ENCODE data around the gene HACE1.
"Not testable (repeated sequence)": the region's sequence is repeated elsewhere in the genome, so short reads cannot be mapped to it uniquely, and the experiment has no call there.

The HACE1 gene

DNA sequence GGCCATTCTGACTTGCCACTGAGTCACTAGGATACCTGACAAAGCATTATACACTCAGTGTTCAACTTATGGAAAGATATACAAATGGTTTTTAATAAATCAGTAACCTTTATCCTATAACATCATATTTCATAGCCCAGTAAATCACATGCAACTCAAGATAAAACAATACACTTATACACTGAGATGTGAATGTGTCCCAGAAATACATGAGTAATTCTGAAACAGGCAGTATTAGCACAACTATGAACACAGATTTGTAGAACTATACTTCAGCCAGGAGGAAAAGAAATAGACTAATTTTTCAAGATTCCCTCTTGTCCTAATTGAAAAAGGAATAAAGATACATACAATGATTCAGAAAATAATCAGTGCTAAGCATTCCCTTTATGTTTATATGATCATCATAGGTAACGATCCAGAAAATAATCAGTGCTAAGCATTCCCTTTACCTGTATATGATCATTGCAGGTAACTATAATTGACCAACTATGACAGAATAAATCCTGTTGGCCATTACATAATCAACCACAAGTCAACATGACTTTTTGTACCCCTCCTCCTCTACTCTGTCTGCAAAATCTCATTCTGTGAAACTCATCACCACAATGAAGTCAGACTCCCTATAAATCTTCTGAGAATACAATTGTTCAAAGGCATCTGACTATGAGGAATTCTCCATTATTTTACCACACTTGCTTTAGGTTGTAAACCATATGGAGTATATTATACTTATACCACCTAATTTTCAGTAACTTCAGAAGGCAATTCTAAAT is 30.3 kb downstream of the HACE1 start:
- DNase-seq, result no peak

DNA sequence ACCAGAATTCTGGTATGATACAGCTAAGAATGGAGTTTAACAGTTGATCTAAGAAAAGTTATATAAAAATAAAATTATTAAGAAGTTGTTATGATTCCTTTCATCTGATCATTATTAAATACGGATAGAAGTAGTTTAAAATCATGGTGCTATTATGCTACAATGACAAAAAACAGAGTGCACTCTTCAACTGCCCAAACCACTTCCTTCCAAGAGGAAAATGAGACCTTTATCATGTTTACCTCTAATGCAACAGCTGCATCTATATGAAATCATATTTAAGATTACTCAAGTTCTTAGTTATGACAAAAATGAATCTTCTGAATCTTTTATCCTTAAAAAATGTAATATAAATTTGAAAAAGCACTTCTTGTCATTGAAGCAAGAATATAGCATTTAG is 31.2 kb downstream of the HACE1 start:
- no peak for DNase-seq

DNA sequence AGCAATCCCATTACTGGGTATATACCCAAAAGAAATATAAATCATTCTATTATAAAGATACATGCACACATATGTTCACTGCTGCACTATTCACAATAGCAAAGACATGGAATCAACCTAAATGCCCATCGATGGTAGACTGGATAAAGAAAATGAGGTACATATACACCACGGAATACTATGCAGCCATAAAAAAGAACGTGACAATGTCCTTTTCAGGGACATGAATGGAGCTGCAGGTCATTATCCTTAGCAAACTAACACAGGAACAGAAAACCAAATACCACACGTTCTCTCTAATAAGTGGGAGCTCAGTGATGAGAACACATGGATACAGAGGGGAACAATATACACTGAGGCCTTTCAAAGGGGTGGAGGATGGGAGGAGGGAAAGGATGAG is 38.9 kb downstream of the HACE1 start:
- not testable (repeated sequence) for DNase-seq

DNA sequence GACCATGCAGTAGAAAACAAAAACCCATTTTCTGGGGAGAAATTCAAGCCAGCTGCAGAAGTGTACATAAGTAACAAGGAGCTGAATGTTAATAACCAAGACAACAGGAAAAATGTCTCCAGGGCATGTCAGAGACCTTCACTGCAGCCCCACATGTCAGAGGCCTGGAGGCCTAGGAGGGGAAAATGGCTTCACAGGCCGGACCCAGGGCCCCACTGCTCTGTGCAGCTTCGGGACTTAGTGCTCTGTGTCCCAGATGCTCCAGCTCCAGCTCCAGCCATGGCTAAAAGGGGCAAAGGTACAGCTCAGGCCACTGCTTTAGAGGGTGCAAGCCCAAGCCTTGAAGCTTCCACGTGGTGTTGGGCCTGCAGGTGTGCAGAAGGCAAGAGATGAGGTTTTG is 43.6 kb downstream of the HACE1 start:
- DNase-seq, result no peak

DNA sequence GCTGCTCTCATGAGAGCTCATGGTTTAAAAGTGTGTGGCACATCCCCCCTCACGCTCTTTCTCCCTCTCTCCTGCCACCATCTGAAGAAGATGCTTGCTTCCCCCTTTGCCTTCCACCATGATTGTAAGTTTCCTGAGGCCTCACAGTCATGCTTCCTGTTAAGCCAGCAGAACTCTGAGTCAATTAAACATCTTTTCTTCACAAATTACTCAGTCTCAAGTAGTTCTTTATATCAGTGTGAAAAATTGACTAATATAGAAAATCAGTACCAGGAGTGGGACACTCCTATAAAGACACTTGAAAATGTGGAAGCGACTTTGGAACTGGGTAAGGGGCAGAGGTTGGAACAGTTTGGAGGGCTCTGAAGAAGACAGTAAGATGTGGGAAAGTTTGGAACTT is 45.0 kb downstream of the HACE1 start:
- DNase-seq, result no peak

DNA sequence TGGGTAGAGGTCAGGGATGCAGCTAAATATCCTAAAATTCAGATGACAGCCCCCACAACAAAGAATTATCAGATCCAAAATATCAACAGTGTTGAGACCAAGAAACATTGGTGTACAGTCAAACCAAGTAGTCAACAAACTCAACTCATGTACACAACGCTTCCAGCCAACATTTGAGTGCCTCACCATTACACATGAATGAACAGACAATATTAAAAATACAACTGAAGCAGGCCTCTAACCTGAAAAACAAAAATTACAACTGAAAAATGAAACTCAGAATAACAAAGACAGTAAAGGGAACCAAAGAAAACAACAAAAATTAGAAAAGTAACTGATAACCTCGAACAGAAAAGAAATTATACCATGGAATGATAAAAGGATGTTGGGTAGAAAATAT is 46.2 kb downstream of the HACE1 start:
- no peak for DNase-seq

DNA sequence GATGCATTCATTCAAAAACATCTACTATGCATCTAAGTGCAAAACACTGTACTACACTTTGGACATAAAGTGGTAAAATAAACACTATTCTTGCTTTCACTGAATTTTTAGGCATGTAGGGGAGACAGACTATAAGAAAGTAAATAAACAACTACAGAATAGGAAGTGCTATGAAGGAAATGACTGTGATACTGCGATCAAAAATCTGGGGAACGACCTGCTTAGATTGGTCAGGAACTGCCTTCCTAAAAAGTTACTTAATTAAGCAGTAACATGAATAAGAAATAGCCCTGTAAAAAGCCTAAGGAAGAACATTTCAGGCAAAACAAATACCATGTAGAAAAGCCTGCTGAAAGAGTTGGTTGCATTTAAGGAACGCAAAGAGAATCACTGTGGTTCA is 50.6 kb downstream of the HACE1 start:
- DNase-seq, result no peak

DNA sequence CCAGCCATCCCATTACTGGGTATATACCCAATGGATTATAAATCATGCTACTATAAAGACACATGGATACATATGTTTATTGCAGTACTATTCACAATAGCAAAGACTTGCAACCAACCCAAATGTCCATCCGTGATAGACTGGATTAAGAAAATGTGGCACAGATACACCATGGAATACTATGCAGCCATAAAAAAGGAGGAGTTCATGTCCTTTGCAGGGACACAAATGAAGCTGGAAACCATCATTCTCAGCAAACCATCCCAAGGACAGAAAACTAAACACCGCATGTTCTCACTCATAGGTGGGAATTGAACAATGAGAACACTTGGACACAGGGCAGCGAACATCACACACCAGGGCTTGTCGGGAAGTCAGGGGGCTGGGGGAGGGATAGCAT is 54.4 kb downstream of the HACE1 start:
- not testable (repeated sequence) for DNase-seq

DNA sequence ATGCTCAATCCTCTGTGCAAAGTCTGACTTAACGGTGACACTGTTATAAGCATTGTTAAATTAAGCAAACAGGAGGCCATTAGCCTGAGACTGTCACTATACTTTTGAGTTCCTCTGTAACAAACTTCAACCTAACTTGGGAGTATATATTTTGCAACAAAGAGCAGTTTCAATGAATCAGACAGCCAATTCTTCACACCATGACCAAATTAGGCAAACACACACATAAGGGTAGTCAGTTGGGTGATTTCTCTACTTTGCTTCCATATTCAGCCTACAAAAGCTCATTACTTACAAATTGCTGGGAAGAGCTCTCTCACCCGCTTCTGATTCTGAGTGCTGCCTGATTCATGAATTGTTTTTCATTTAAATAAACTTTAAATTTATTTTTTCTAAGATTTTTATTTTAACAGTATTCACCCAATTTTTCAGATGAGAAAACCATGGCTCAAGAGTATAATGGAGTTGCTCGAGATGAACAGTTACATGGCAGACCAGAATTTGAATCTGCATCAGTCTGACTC is 60.5 kb downstream of the HACE1 start:
- no peak for DNase-seq

DNA sequence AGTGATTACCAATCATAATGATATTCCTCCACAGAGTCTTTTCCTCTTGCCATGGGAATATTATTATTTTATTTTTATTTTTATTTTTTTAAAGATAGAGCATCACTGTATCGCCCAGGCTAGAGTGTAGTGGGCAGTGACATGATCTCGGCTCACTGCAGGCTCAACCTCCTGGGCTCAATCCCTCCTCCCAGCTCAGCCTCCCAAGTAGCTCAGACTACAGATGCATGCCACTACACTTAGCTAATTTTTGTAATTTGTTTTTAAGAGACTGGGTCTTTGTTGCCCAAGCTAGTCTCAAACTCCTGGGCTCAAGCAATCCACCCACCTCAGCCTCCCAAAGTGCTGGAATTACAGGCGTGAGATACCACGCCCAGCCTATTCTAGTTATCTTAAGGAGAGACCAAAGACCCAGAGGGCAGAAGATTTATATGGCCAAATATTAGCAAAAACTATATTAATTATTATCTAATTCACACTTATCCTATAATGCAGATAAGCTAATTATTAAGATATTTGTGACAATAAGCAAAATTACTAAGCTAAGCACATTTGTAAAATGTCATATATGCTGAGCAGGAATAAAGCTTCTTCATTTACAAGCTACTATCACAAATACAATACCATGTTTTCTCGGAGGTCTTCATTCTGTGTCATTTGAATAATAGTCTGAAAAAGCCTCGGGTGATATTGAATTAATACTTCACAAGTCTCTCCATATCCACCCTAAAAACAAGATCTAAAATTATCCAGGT is 63.5 kb downstream of the HACE1 start:
- no peak for DNase-seq

DNA sequence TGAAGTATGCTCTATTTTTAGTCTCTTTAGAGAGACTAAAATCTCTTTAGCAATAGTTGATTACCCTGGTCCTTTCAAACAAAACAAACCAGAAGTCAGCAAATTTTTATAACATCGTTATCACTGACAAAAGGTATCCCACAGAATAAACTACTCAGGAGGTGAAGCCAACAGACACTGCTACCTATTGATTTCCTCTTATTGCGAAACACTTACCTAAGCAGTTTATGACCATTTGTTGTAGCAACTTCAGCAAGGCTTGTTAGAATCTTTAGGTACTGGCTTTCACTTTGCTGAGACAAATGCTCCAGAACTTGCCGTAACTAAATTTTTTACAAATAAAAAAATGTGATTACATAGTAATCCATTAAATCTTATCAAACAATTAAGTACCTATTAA is 64.4 kb downstream of the HACE1 start:
- DNase-seq, result no peak

DNA sequence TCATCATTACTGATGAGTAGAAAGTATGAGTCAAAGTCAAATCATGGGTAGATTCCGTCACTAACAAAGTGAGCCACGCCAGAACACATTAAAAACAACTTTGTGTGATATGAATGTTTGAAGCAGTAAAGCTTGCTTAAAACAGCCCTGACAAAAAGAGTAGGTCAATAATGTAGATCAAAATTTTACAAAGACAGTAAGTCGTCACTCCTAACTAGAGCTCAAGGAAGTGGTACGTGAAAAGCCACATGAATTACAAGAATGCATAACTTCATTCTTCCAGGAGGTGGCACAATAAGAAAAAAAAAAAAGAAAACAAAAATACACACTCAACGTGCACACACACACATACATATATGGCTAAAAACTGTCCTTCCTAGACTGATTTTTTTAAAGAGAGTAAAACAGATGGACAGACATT is 69.9 kb downstream of the HACE1 start:
- no peak for DNase-seq

DNA sequence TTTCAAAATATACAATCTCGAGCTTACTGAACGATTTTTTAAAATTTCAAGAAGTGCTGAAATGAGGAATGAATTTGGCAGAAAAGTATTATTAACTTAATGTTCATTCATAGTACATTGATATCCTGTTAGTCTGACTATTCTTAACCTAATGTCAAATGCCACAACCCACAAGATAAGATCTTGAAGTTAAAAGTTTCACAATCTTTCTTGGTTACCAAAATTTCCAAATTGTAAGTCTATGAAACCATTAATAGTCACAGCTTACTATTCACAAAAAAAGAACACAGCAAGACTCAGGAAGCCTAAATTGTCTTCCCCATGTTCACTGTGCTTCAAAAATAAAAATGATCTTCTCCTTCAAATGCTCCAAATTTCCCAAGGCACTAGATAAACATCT is 71.3 kb downstream of the HACE1 start:
- DNase-seq, result no peak

DNA sequence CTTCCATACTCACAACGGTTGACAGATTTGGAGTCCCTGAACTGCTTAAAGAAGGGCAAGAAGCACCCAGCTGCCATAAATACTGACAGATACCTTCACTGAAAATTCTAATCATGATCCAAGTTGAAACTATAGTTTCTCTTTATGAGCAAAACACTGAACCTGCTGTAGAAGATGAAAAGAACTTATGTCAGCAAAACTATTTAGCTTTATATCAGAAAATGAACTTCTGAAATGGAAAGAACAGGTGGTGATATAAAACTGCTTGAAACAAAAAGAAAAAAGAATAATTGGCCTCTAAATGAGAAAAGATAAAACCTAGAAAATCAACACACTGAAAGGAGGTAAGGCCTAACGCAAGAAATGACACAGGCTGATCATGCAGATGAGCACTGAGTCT is 72.4 kb downstream of the HACE1 start:
- no peak for DNase-seq

DNA sequence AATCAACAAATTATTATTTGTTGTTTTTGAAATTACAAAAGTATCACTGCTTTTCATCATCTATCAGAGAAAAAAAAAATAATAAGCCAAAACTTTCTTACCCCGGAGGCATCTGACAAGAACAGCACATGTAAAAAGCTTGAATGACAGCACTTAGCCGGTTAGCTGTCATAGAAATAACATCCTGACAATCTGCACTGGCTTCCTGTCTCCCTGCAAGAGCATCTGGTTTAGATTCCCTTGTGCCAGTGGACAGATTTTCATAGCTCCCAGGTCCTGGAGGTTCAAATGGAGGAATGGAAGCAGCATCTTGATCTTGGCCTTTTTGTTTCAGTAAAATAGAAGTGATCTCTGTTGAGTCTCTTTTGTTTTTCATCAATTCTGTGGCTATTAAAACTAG is 74.8 kb downstream of the HACE1 start:
- no peak for DNase-seq

DNA sequence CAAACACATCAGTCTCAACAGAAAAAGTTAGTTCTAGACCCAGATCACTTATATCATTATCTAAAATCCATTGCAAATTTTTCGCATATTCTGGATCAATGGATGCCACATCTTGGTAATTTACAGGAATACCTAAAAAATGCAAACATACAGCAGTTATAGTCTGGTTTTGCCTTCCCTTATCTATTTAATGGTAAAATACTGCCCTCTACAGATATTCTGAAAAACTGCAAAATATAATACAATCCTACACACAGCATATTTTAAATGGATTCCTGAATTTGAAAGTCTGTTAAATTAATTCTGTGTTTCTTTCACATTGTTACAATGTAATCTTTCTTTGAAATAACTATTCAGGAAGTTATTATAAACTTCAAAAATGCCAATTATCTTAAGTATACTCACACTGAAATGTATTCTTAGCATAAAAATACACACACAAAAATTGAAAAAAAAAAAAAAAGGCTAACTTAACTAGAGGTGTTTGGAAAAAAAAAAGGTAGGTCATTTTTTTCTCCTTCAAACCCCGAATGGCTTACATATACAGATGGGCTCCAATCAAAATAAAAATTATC is 88.4 kb downstream of the HACE1 start:
- no peak for DNase-seq

DNA sequence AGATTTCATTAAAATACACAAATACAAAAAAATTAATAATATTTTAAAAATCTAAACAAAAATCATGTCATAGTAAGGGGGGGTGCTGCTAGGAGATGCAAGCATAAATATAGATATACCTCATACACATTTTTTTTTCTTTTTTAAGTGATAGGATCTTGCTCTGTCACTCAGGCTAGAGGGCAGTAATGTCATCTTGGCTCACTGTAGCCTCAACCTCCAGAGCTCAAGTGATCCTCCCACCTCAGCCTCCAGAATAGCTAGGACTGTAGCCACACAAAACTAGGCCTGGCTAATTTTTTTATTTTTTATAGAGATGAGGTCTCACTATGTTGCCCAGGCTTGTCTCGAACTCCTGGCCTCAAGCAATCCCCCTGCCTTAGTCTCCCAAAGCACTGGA is 90.8 kb downstream of the HACE1 start:
- no peak for DNase-seq

DNA sequence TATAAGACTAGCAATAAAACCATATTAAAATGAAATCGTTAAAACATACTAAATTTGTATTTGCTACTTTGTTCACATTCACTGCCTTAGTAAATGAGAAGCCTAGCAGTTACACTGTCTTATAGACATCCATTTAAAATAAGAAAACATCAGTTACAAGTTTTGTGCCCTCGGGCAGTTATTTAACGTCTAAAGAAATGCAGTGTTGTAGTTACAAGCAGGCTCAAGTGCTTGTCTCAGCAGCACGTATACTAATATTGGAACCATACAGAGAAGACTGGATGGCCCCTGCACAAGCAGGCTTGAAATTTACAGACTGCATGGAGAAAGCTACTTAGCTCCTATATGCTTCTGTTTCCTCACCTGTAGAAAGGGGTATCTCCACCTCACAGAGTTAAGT is 93.1 kb downstream of the HACE1 start:
- DNase-seq, result no peak

DNA sequence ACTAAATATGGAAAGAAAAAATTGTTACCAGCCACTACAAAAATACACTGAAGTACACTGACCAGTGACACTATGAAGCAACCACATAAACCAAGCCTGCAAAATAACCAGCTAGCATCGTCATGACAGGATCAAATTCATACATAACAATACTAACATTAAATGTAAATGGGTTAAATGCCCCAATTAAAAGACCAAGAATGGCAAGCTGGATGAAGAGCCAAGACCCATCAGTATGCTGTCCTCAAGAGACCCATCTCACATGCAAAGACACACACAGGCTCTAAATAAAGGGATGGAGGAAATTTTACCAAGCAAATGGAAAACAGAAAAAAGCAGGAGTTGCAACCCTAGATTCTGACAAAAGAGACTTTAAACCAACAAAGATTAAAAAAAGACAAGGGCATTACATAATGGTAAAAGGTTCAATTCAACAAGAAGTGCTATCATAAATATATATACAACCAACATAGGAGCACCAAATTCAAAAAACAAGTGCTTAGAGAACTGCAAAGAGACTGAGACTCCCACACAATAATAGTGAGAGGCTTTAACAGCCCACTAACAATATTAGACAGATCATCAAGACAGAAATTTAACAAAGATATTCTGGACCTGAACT is 104.8 kb downstream of the HACE1 start:
- no peak for DNase-seq

DNA sequence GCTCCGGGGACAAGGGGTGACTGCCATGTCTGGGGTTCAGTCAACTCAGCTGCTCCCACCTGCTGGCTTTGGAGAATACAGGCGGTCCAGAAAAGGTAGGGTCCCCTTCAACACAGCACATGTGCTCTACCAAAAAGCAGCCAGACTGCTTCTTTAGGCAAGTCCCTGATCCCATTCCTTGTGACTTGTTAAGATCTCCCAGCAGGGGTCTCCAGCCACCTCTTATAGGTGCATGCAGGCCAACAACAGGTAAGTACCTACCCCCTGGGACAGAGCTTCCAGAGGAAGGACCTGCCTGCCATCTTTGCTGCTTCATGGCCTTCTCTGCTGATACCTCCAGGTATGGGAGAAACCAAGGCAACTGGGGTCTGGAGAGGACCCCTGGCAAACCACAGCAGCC is 106.5 kb downstream of the HACE1 start:
- no peak for DNase-seq

DNA sequence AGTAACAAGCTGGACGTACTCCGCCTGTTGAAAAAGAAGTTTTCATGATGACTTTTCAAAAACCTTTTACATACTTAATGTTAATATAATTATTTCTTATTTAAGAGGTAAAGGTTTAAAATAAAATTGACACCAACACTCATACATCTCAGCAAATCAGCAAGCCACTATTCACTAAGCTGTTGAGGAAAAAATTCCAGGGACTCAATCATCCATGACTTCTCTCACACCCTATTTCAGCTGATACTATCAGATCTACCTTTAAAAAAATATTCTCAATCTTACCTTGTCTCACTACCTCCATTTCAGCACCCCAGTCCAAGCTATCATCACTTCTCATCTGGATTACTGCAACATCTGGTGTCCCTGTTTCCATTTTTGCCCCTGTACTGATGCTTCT is 109.3 kb downstream of the HACE1 start:
- DNase-seq, result no peak

DNA sequence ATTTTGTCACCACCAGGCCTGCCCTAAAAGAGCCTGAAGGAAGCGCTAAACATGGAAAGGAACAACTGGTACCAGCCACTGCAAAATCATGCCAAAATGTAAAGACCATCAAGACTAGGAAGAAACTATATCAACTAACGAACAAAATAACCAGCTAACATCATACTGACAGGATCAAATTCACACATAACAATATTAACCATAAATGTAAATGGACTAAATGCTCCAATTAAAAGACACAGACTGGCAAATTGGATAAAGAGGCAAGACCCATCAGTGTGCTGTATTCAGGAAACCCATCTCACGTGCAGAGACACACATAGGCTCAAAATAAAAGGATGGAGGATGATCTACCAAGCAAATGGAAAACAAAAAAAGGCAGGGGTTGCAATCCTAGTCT is 120.6 kb downstream of the HACE1 start:
- DNase-seq, result not testable (repeated sequence)

DNA sequence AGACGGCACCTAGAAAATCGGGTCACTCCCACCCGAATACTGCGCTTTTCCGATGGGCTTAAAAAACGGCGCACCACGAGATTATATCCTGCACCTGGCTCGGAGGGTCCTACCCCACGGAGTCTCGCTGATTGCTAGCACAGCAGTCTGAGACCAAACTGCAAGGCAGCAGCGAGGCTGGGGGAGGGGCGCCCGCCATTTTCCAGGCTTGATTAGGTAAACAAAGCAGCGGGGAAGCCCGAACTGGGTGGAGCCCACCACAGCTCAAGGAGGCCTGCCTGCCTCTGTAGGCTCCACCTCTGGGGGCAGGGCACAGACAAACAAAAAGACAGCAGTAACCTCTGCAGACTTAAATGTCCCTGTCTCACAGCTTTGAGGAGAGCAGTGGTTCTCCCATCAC is 122.2 kb downstream of the HACE1 start:
- DNase-seq, result not testable (repeated sequence)

DNA sequence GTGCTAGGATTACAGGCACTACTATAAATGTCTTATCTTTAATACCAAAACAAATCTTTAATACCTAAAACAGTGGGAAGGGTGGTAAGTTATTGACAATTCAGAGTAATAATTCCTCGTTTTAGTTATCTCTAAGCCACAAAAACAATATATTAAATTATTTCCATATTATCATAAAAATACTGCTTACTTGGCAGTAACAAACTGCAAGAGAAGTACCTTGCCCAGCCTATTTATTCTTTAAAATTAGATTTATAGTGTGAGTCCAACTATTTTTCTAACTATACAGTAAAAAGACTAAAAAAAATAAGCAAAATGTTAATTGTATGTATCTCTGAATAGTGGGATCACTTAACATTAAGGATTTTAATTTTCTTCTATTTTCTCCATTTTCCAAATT is 123.2 kb downstream of the HACE1 start:
- DNase-seq, result no peak

Data from stimulated activated CD8-positive, alpha-beta memory T cell treated with anti-CD3 and anti-CD28 coated beads, Interleukin-4, amount 100 ng/mL, for 48 hours (primary cell).